Epithelial cell of proximal tubule (primary cell): Measurements from ENCODE around the gene TCAF1. TPM values are rescaled to one million over a fixed set of nuclear protein-coding genes. Genes with fewer than 3 reads are reported as not detected.

ENCODE experiments used
- DNase-seq: peaks from one replicate; pipeline ENCODE4 v3.0.0-alpha.2; 2011; ENCODE audit warnings: low read depth
- H3K4me3 ChIP-seq: 2 replicates; pipeline ENCODE4 v1.5.1; 2011; ENCODE audit warnings: low read depth, mild to moderate bottlenecking, low read length
- CTCF ChIP-seq: conservative IDR thresholded peaks from 2 replicates; pipeline ENCODE4 v1.5.1; 2012; ENCODE audit warnings: low read depth, mild to moderate bottlenecking, low read length
- total RNA-seq: library from RNA; depleted of rRNA; stranded (reverse); fragments of >200 nt; gene quantifications from 2 replicates; pipeline ENCODE4 v1.2.3, GENCODE V29; 2015

TCAF1 gene
- total RNA-seq, 1 donor from 2014 or later: 49.0 TPM

GRCh38 chr7:143910473-143911248 is 8.7 kb upstream of the TCAF1 start:
- DNase-seq: no peak
- no peak for TF ChIP-seq CTCF
- H3K4me3 ChIP-seq: no peak overlapping the region

- no peak for DNase-seq
- H3K4me3 ChIP-seq: no peak overlapping the region
- TF ChIP-seq CTCF: no peak
Observed at GRCh38 chr7:143909863-143910262, 7.9 kb upstream of the TCAF1 start.

GRCh38 chr7:143908120-143908519 is 6.1 kb upstream of the TCAF1 start:
- TF ChIP-seq CTCF: no peak
- no peak overlapping the region for H3K4me3 ChIP-seq
- no peak for DNase-seq

DNA sequence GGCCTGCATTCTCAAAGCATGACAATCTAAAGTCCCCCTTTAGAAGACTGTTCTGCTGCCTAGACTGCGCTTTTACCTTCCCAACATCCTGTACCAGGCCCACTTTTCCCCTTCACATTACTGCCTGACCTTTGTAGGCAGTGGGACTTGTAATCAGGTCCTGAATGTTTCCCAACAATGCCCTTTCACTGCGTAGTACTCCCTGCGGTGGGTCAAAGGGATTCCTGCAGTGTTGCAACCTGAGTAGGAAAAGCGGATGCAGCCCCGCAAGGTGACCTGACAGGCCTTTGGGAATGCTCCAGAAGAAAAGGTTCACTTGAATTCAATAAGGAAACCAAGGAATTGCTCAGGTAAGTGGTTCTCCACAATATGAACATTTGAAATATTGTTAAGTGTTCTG is 4.9 kb upstream of the TCAF1 start:
- no peak overlapping the region for H3K4me3 ChIP-seq
- no peak for DNase-seq
- no peak for TF ChIP-seq CTCF

DNA sequence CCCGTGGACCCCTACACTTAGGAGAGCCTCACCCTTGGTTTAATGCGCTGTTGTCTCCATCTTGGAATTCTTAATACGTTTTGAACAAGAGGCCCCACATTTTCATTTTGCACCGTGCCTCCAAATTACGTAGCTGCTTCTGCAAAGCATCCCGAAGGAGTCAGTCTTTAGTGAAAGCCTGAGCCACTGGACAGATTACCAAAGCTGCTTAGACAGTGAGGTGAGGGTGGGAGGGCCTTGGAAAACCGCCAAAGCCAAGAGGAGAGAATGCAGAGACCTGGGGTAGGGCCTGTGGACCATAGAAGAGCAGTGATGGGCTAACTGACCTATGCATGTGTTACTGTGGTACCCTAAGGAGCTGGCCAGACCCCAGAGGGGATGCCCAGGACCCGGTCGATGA is 4.2 kb upstream of the TCAF1 start:
- H3K4me3 ChIP-seq: no peak overlapping the region
- DNase-seq: no peak
- no peak for TF ChIP-seq CTCF

- DNase-seq: no peak
- no peak for TF ChIP-seq CTCF
- H3K4me3 ChIP-seq: no peak overlapping the region
Observed at GRCh38 chr7:143905509-143905908, 3.5 kb upstream of the TCAF1 start.

- no peak overlapping the region for H3K4me3 ChIP-seq
- no peak for DNase-seq
- no peak for TF ChIP-seq CTCF
Observed at GRCh38 chr7:143902332-143902899, 440 bp upstream of the TCAF1 start.
